OCI-LY1 (cell line): ENCODE data around the gene CD46.

Experiments used
- CTCF ChIP-seq: fragments of 200-600 bp; sonication (generic), shearing (Covaris generic); IDR thresholded peaks from 2 replicates; pipeline ENCODE4 v1.5.1; 2017; ENCODE audit warnings: mild to moderate bottlenecking, antibody characterized with exemption, low read length, moderate library complexity, mixed read lengths
- EZH2 ChIP-seq: fragments of 200-600 bp; sonication (generic), shearing (Covaris generic); IDR thresholded peaks from 2 replicates; pipeline ENCODE4 v1.8.0; 2017; ENCODE audit warnings: borderline replicate concordance, mixed run types, mild to moderate bottlenecking, antibody characterized with exemption, low read length, moderate library complexity, mixed read lengths

- no peak for TF ChIP-seq CTCF
- TF ChIP-seq EZH2: no peak
Observed at GRCh38 chr1:207831517-207832327, 79.9 kb downstream of the CD46 start.
